Measurements from ENCODE around the gene BCO1. TPM values are rescaled to one million over a fixed set of nuclear protein-coding genes. Genes with fewer than 3 reads are reported as not detected.

The BCO1 gene
- total RNA-seq, 3 donors from 2014 or later (not counting 1 experiment from before 2014, with no cell fraction given): not detected

DNA sequence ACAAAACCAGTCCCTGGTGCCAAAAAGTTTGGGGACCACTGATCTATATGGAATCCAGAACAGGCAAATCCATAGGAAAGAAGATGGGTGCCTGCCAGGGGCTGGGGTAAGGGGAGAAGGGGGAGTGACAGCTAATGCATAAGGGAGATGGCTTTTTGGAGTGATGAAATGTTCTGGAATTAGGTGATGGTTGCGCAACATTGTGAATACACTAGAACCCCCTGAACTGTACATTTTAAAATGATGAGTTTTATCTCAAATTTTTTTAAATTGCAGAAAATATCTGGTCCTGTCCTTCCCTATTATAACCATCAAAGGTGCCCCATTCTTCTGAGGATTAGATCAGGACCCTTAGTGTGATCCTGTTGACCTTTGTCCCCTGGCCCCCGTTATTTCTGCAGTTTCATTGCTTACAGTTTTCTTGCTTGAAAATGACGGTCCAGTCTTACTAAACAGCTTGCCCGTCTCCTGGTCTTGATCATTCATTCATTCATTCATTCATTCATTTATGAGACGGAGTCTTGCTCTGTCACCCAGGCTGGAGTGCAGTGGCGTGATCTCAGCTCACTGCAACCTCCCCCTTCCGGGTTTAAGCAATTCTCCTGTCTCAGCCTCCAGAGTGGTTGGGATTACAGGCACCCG lies 4.6 kb downstream of the BCO1 start:
- H3K27me3 ChIP-seq (ENCODE audit: control insufficient read depth, insufficient read depth, low read length): no peaks in the 10 kb centered on the region
- Mint-ChIP-seq H3K36me3 (no peaks in the 10 kb centered on the region), H3K9me3 (no peaks in the 10 kb centered on the region), H3K4me3 (no peak overlapping the region), H3K27me3 (ENCODE audit: low read depth in 2 of 2) (peaks cover 8 to 13% of the 10 kb centered on the region in 2 donors), H3K4me1 (peaks cover 6% of the 10 kb centered on the region in 2 donors), H3K27ac (no peak overlapping the region)
- 91% methylated on average over 8 of the region's 8 CpGs for WGBS (ENCODE audit: insufficient coverage)
- no peak for ATAC-seq
- H3K4me3 ChIP-seq (ENCODE audit: low read length): no peak overlapping the region
- H3K4me1 ChIP-seq (ENCODE audit: control insufficient read depth, insufficient read depth, low read length): no peaks in the 10 kb centered on the region
- DNase-seq: no peak
- H3K9me3 ChIP-seq (ENCODE audit: control insufficient read depth, insufficient read depth, low read length): no peaks in the 10 kb centered on the region
- no peaks in the 10 kb centered on the region for H3K36me3 ChIP-seq (ENCODE audit: control insufficient read depth, insufficient read depth, low read length)
- intact Hi-C loops (cut with micrococcal nuclease): no loop called here
- H3K27ac ChIP-seq (ENCODE audit: low read length): no peak overlapping the region
- TF ChIP-seq, protein P1, sequence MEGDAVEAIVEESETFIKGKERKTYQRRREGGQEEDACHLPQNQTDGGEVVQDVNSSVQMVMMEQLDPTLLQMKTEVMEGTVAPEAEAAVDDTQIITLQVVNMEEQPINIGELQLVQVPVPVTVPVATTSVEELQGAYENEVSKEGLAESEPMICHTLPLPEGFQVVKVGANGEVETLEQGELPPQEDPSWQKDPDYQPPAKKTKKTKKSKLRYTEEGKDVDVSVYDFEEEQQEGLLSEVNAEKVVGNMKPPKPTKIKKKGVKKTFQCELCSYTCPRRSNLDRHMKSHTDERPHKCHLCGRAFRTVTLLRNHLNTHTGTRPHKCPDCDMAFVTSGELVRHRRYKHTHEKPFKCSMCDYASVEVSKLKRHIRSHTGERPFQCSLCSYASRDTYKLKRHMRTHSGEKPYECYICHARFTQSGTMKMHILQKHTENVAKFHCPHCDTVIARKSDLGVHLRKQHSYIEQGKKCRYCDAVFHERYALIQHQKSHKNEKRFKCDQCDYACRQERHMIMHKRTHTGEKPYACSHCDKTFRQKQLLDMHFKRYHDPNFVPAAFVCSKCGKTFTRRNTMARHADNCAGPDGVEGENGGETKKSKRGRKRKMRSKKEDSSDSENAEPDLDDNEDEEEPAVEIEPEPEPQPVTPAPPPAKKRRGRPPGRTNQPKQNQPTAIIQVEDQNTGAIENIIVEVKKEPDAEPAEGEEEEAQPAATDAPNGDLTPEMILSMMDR (IDR thresholded peaks at IDR 0.05): no peak

DNA sequence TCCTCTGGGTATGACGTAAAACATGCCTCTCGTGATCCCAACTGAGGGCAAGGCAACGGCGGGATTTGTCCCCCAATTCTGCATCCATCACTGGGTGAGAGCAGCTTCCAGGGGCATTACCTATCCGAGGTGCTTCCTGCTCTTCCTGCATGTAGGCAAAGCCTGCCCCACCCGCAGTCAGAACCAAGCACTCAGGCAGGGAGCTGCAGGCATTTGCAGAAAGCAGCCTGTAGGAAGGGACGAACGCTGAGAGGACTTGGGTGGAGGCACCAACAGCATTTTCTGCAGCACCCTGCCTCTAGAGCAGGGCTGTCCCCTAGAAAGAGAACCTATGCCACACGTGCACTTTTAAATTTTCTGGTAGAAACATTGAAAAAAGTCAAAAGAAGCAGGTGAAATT lies 5.5 kb downstream of the BCO1 start:
- H3K4me1 Mint-ChIP-seq: no peaks in the 10 kb centered on the region
- H3K9me3 ChIP-seq (ENCODE audit: control insufficient read depth, insufficient read depth, low read length): no peaks in the 10 kb centered on the region
- no peak overlapping the region for H3K4me3 Mint-ChIP-seq
- H3K9me3 Mint-ChIP-seq: no peaks in the 10 kb centered on the region
- DNase-seq (no peak), ATAC-seq (no peak)
- no peaks in the 10 kb centered on the region for H3K4me1 ChIP-seq (ENCODE audit: control insufficient read depth, insufficient read depth, low read length)
- TF ChIP-seq, protein P1 (IDR thresholded peaks at IDR 0.05): no peak
- WGBS (ENCODE audit: insufficient coverage): 73% methylated on average over 8 of the region's 9 CpGs
- H3K27ac ChIP-seq (ENCODE audit: low read length): no peak overlapping the region
- H3K27me3 Mint-ChIP-seq (ENCODE audit: low read depth in 2 of 2): peaks cover 4 to 6% of the 10 kb centered on the region in 2 donors
- H3K27me3 ChIP-seq (ENCODE audit: control insufficient read depth, insufficient read depth, low read length): no peaks in the 10 kb centered on the region
- no peak overlapping the region for H3K4me3 ChIP-seq (ENCODE audit: low read length)
- H3K27ac Mint-ChIP-seq: no peak overlapping the region
- intact Hi-C loops (cut with micrococcal nuclease): no loop called here
- H3K36me3 ChIP-seq (ENCODE audit: control insufficient read depth, insufficient read depth, low read length): no peaks in the 10 kb centered on the region
- no peaks in the 10 kb centered on the region for H3K36me3 Mint-ChIP-seq

DNA sequence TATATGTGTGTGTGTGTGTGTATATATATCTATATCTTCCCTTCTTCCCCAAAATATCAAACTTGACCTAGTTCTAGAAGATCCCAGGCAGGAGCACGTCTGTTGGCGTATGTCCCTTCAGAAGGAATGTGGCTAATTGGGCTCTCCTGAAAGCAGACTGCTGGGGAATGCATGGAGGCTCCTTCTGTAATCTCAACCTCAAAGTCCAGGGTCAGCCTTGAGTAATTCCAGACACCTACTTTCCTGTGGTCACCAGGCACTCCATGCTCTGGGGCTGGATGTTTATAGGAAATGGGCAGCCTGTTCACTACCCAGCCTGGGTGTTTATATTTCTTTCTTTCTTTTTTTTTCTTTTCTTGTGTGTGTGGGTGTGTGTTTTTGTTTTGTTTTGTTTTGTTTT lies 13.4 kb downstream of the BCO1 start:
- intact Hi-C loops (cut with micrococcal nuclease): no loop called here
- no peak overlapping the region for H3K27ac Mint-ChIP-seq
- H3K27ac ChIP-seq (ENCODE audit: low read length): no peak overlapping the region
- no peak overlapping the region for H3K4me3 Mint-ChIP-seq
- H3K27me3 Mint-ChIP-seq (ENCODE audit: low read depth in 2 of 2): no peaks in the 10 kb centered on the region
- H3K4me1 Mint-ChIP-seq: no peaks in the 10 kb centered on the region
- no peaks in the 10 kb centered on the region for H3K9me3 ChIP-seq (ENCODE audit: control insufficient read depth, insufficient read depth, low read length)
- no peaks in the 10 kb centered on the region for H3K9me3 Mint-ChIP-seq
- H3K36me3 Mint-ChIP-seq: no peaks in the 10 kb centered on the region
- no peak for DNase-seq
- ATAC-seq: no peak
- 88% methylated on average over 2 of the region's 2 CpGs for WGBS (ENCODE audit: insufficient coverage)
- no peak overlapping the region for H3K4me3 ChIP-seq (ENCODE audit: low read length)
- H3K36me3 ChIP-seq (ENCODE audit: control insufficient read depth, insufficient read depth, low read length): no peaks in the 10 kb centered on the region
- no peaks in the 10 kb centered on the region for H3K4me1 ChIP-seq (ENCODE audit: control insufficient read depth, insufficient read depth, low read length)
- no peaks in the 10 kb centered on the region for H3K27me3 ChIP-seq (ENCODE audit: control insufficient read depth, insufficient read depth, low read length)
- TF ChIP-seq, protein P1 (IDR thresholded peaks at IDR 0.05): no peak

DNA sequence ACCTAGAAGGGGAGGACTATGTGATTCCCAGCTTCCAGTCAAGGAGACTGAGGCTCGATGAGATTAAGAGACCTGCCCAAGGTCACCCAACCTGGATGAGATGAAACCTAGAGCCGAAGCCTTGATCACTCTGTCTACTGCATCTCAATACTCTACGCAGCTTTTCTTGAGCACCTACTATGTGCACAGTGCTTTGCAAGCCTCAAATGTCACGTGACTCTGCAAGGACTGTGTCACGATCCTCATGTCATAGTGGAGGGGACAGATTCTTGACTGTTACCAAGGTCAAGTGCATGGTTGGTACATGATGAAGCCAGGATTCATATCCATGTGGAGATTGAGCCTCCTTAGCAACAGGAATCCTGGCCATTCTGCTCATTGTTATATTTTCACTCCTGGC lies 14.7 kb downstream of the BCO1 start:
- Mint-ChIP-seq H3K27me3 (ENCODE audit: low read depth in 2 of 2) (no peaks in the 10 kb centered on the region), H3K4me3 (no peak overlapping the region), H3K36me3 (no peaks in the 10 kb centered on the region), H3K9me3 (no peaks in the 10 kb centered on the region), H3K4me1 (no peaks in the 10 kb centered on the region), H3K27ac (no peak overlapping the region)
- Histone ChIP-seq H3K9me3 (ENCODE audit: control insufficient read depth, insufficient read depth, low read length) (no peaks in the 10 kb centered on the region), H3K27me3 (ENCODE audit: control insufficient read depth, insufficient read depth, low read length) (no peaks in the 10 kb centered on the region), H3K4me3 (ENCODE audit: low read length) (no peak overlapping the region), H3K4me1 (ENCODE audit: control insufficient read depth, insufficient read depth, low read length) (no peaks in the 10 kb centered on the region), H3K27ac (ENCODE audit: low read length) (no peak overlapping the region), H3K36me3 (ENCODE audit: control insufficient read depth, insufficient read depth, low read length) (no peaks in the 10 kb centered on the region)
- WGBS (ENCODE audit: insufficient coverage): 86% methylated on average over 5 of the region's 5 CpGs
- intact Hi-C loops (cut with micrococcal nuclease): no loop called here
- TF ChIP-seq, protein P1 (IDR thresholded peaks at IDR 0.05): no peak
- no peak for ATAC-seq
- no peak for DNase-seq
